PC-3 (cell line): ENCODE measurements around the gene SLC35D3. TPM values are rescaled to one million over a fixed set of nuclear protein-coding genes. Genes with fewer than 3 reads are reported as not detected.
"Not testable (repeated sequence)": the region's sequence is repeated elsewhere in the genome, so short reads cannot be mapped to it uniquely, and the experiment has no call there.

ENCODE experiments used
- ATAC-seq: fragments of 200-7000 bp; cut with Tn5 transposase; 2 replicates; pipeline ENCODE4 v1.9.1; 2020; ENCODE audit warnings: mild to moderate bottlenecking, moderate library complexity
- BruUV-seq: library from RNA; stranded (reverse); fragments of 400-500 nt; replicated peaks from 2 replicates; lab custom pipeline; 2021; lab: Mats Ljungman, UMichigan
- CTCF ChIA-PET: fragments of 300-600 bp; sonication (Branson Sonifier 250); formaldehyde crosslinking; loops from one replicate; lab custom pipeline; 2022; ENCODE audit warnings: antibody characterized with exemption; lab: Charles Lee
- POLR2A ChIA-PET: fragments of 300-600 bp; sonication (Branson Sonifier 250); formaldehyde crosslinking; loops from one replicate; lab custom pipeline; 2022; ENCODE audit warnings: antibody characterized with exemption; ENCODE audit not compliant: unreplicated experiment; lab: Charles Lee
- DNase-seq: peaks from one replicate; pipeline ENCODE4 v3.0.0-alpha.2; 2015
- H2AFZ ChIP-seq: fragments of 300-600 bp; sonication (generic); 2 replicates; pipeline ENCODE4 v1.6.0; 2016; ENCODE audit warnings: antibody characterized with exemption, low read length
- H3F3A ChIP-seq: fragments of 300-600 bp; sonication (generic); one replicate; pipeline ENCODE4 v1.6.0; 2017; ENCODE audit warnings: antibody characterized with exemption, low read length, control low read depth, mild to moderate bottlenecking; ENCODE audit not compliant: unreplicated experiment
- H3K27ac ChIP-seq: fragments of 300-600 bp; sonication (generic); 2 replicates; pipeline ENCODE4 v1.5.1; 2016; ENCODE audit warnings: mild to moderate bottlenecking, low read length
- H3K27me3 ChIP-seq: fragments of 300-600 bp; sonication (generic); 2 replicates; pipeline ENCODE4 v1.6.1; 2016; ENCODE audit warnings: low read length, mixed read lengths
- H3K36me3 ChIP-seq: fragments of 300-600 bp; sonication (generic); 2 replicates; pipeline ENCODE4 v1.6.1; 2016; ENCODE audit warnings: low read depth, mixed run types, low read length, mixed read lengths
- H3K4me1 ChIP-seq: fragments of 300-600 bp; sonication (generic); 2 replicates; pipeline ENCODE4 v1.5.1; 2016; ENCODE audit warnings: low read length; ENCODE audit not compliant: insufficient read depth
- H3K4me2 ChIP-seq: fragments of 300-600 bp; sonication (generic); 2 replicates; pipeline ENCODE4 v1.6.0; 2016; ENCODE audit warnings: low read length
- H3K4me3 ChIP-seq: fragments of 300-600 bp; sonication (generic); 2 replicates; pipeline ENCODE4 v1.5.1; 2016; ENCODE audit warnings: mild to moderate bottlenecking, low read length, mixed read lengths
- H3K79me2 ChIP-seq: fragments of 300-600 bp; sonication (generic); 2 replicates; pipeline ENCODE4 v1.6.1; 2017; ENCODE audit warnings: low read length, mixed read lengths
- H3K9ac ChIP-seq: fragments of 300-600 bp; sonication (generic); 2 replicates; pipeline ENCODE4 v1.6.0; 2016; ENCODE audit warnings: mild to moderate bottlenecking, low read length
- H3K9me2 ChIP-seq: fragments of 300-600 bp; sonication (generic); replicated peaks from 2 replicates; pipeline ENCODE4 v1.6.1; 2016; ENCODE audit warnings: mixed run types, low read length, mixed read lengths
- H3K9me3 ChIP-seq: fragments of 300-600 bp; sonication (generic); 2 replicates; pipeline ENCODE4 v1.6.1; 2016; ENCODE audit warnings: low read length, mixed read lengths
- H4K20me1 ChIP-seq: fragments of 300-600 bp; sonication (generic); 2 replicates; pipeline ENCODE4 v1.6.1; 2016; ENCODE audit warnings: low read length, mixed read lengths
- CTCF ChIP-seq: fragments of 300-600 bp; sonication (generic); conservative IDR thresholded peaks from 2 replicates; pipeline ENCODE4 v1.5.1; 2017; ENCODE audit warnings: antibody characterized with exemption, low read depth, mild to moderate bottlenecking, low read length
- EZH2 ChIP-seq: fragments of 300-600 bp; sonication (generic); IDR thresholded peaks from one replicate; pipeline ENCODE4 v1.6.1; 2017; ENCODE audit warnings: antibody characterized with exemption, mild to moderate bottlenecking, low read length; ENCODE audit not compliant: unreplicated experiment
- EZH2phosphoT487 ChIP-seq: fragments of 300-600 bp; sonication (generic); IDR thresholded peaks from 2 replicates; pipeline ENCODE4 v1.6.1; 2018; ENCODE audit warnings: mild to moderate bottlenecking, antibody characterized with exemption, low read length, borderline replicate concordance
- intact Hi-C: fragments of 100-400 bp; cut with micrococcal nuclease; formaldehyde crosslinking; loops from 2 replicates; pipeline ENCODE4 v1.9.0; 2023
- total RNA-seq: library from RNA; depleted of rRNA; stranded (reverse); fragments of >200 nt; gene quantifications from 2 replicates; pipeline ENCODE4 v1.2.3, GENCODE V29; 2014

SLC35D3 gene
- total RNA-seq, 1 experiment from 2014 or later = not detected

GRCh38 chr6:136947037-136947436, 24.9 kb downstream of the SLC35D3 start:
- Histone ChIP-seq H3F3A (no peaks in the 10 kb centered on the region), H3K9ac (no peak overlapping the region), H3K27me3 (no peaks in the 10 kb centered on the region), H3K79me2 (no peaks in the 10 kb centered on the region), H4K20me1 (no peaks in the 10 kb centered on the region), H3K9me3 (no peaks in the 10 kb centered on the region), H3K4me3 (no peak overlapping the region), H3K27ac (no peak overlapping the region), H3K4me1 (no peaks in the 10 kb centered on the region), H3K36me3 (no peaks in the 10 kb centered on the region), H2AFZ (no peak overlapping the region), H3K9me2 (no peaks in the 10 kb centered on the region), H3K4me2 (no peak overlapping the region)
- POLR2A ChIA-PET = no interaction called here
- intact Hi-C loops = no loop called here
- TF ChIP-seq CTCF (no peak), EZH2 (no peak), EZH2phosphoT487 (no peak)
- no TSS peak for BruUV-seq
- DNase-seq (no peak), ATAC-seq (no peak)
- CTCF ChIA-PET = no interaction called here

GRCh38 chr6:136949957-136950356, 27.9 kb downstream of the SLC35D3 start:
- H3K9me3 ChIP-seq, BruUV-seq, CTCF ChIA-PET, H3K9me2 ChIP-seq, H2AFZ ChIP-seq, H4K20me1 ChIP-seq, H3K79me2 ChIP-seq, H3F3A ChIP-seq, H3K36me3 ChIP-seq, intact Hi-C loops, H3K27me3 ChIP-seq, H3K4me3 ChIP-seq, H3K9ac ChIP-seq, ATAC-seq, DNase-seq, H3K4me1 ChIP-seq, POLR2A ChIA-PET, H3K27ac ChIP-seq, H3K4me2 ChIP-seq: not testable (repeated sequence)

- DNase-seq (no peak), ATAC-seq (no peak)
- H3F3A ChIP-seq = no peaks in the 10 kb centered on the region
- H3K36me3 ChIP-seq = no peaks in the 10 kb centered on the region
- no peaks in the 10 kb centered on the region for H3K4me1 ChIP-seq
- ChIA-PET CTCF (no interaction called here), POLR2A (no interaction called here)
- BruUV-seq = no TSS peak
- H3K27ac ChIP-seq = no peak overlapping the region
- H3K4me3 ChIP-seq = no peak overlapping the region
- H2AFZ ChIP-seq = 0 out of 2 replicates have a peak overlapping the region, but pooled peaks have one; percentile 26
- no peak for TF ChIP-seq EZH2
- TF ChIP-seq EZH2phosphoT487 = no peak
- TF ChIP-seq CTCF = no peak
- no peak overlapping the region for H3K4me2 ChIP-seq
- H3K9me3 ChIP-seq = no peaks in the 10 kb centered on the region
- H3K27me3 ChIP-seq = no peaks in the 10 kb centered on the region
- H3K9ac ChIP-seq = no peak overlapping the region
- no peaks in the 10 kb centered on the region for H3K79me2 ChIP-seq
- intact Hi-C loops = no loop called here
- H3K9me2 ChIP-seq = no peaks in the 10 kb centered on the region
- no peaks in the 10 kb centered on the region for H4K20me1 ChIP-seq
Measured at GRCh38 chr6:136950436-136951126, 28.5 kb downstream of the SLC35D3 start.
